GM19397 (cell line): ENCODE results near the gene OTP.

Experiments
- ATAC-seq: cut with Tn5 transposase; IDR thresholded peaks from one replicate; pipeline ENCODE4 v1.9.1; 2021; ENCODE audit warnings: mild to moderate bottlenecking, moderate library complexity; ENCODE audit not compliant: unreplicated experiment

Gene OTP

DNA sequence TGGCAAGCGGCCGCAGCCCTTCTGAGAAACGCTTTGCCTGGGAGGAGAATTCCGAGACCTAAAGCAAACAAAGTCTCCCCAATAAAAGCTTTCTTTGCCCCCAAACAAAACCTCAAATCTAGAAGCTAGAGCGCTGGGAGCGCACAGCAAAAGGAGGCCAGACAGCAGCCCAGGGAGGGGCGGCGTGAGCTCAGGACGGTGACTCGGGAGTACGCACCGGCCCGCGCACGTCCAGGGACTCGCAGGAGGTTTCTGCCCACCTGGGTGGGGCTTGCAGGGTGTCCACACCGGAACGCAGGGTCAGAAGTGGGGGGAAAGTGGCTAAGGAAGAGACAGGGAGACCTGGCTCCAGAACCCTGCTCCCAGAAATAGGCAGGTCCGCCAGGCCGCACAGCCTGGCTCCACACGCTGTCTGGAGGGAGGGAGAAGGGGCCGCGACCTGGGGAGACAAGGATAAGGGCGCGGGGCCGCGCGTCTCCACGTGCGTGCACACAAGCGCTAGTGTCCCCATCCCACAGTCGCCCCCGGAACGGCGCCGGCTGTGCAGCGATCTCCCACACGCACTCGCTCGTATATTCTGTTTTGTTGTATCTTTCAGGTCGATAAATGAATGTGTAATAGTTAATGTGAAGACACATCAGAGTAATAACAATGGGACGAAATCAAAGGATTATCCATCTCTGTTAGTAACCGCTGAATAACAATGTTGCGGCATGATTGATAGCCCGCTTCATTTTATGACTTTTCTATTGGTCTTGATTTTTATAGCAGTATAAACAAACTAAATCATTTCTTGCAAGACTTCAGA is 2.3 kb upstream of the OTP start:
- ATAC-seq, result no peak

- no peak for ATAC-seq
Observed at GRCh38 chr5:77638763-77639671, 504 bp upstream of the OTP start.

GRCh38 chr5:77637170-77637997 is 1.1 kb downstream of the OTP start:
- no peak for ATAC-seq

- no peak for ATAC-seq
Observed at GRCh38 chr5:77636641-77637169, 1.8 kb downstream of the OTP start.

DNA sequence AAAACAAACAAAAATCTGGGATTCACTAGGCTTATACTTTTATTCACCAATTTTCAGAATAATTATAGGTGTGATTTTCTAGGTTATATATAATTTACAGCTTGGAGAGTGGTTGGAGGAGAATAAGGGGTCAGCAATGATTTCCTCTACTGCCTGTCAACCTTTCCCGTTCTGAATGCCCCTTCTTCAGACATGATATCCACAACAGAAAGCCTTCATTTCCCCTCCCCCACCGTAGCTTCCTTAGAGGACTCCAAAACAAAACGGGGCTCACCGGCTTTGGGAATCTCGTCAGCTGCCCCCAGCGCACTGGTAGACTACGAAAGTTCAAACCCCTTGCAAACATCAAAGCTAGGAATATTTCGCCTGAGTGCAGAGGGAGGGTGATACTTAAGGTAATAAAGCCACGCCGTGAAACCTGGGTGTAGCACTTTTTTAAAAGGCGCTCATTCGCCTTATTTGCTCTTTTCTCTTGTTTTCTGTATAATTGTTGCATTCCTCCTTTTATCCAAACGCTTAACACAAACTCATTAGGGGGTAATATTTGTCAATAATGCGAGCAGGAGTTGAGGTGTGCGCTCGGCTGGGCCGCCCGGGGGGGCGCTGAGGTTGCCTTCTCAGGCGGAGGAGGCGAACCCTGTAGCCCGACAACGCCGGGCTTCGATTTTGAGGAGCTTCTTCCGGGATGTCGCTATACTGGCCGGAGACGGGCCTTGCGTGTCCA is 2.4 kb downstream of the OTP start:
- no peak for ATAC-seq

DNA sequence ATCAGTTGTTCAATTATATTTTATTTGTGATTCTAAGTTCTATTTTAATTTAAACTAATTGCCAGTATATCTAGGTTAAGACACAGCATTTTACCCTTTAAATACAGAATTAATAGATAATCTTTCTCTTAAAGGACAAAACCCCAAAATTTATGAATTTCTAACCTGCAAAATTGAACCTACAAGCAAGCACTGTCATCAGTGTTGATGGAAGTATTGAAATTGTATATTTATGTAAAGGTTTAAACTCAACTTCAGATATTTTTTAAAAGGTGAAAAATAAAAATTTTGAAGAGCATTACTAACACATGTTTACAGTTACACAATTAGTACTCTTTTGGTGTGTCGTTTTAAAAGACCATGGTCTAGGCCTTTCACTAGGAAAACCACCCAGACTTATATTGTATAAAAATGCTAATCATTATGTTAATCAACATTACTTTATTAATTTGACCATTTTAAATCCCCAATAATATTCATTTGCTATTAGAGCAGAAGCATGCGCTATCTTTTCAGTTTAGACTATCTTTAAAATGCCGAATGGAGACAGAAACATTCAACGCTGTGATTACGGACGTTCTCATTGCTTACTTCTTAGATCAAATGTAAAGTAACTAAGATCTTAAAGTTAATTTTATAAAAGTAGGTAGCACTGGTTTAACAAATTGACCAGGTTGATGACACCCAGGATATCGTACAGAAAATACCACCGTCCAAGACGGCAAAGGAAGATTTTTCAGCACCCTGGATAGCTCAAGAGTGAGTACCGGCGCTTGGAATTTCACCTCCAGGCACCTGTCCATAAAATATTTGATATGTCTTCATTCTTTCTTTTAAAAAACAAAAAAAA is 3.2 kb downstream of the OTP start:
- no peak for ATAC-seq

DNA sequence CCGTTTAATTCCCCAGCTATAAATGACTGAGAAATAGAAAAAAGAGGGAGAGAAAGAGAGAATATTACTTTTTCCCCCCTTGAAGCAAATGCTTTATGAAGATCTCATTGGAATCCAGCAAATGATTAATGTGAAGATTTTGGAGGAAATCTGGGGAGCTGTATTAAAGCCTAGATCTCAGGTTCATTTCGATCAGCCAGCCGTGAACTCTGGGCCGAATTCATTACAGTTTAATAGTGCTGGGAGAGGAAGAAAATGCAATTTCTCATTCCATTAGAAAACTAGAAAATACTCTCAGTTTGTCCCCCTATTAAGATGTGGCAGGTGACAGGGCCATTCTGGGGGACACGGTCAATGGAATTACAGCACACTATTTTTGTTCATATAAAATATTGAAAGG is 4.8 kb downstream of the OTP start:
- no peak for ATAC-seq

DNA sequence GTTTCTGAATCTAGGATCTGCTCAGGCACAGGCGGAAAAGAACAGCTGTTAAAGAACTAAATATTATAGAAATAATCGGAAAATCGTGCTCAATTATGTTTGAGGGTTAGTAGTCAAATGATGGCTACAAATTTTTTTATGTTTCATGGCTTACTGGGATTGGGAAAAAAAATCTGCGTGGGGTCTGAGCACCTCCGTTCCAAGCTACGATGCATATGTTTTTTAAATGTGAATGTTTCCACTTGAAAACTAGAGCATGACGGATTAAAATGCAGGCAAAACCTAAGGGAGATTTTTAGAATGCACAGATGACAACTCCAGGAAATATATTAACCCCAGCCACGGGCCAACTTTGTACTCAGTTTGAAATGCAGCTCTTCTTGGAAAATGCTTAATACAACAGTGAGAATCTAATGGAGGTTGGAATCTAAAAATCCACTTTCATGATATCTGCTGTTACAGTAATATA is 5.3 kb downstream of the OTP start:
- no peak for ATAC-seq

- ATAC-seq, result no peak
Observed at GRCh38 chr5:77632526-77633206, 5.8 kb downstream of the OTP start.

GRCh38 chr5:77630114-77630680 is 8.3 kb downstream of the OTP start:
- ATAC-seq, result peak; percentile 73

GRCh38 chr5:77629509-77630113 is 8.9 kb downstream of the OTP start:
- ATAC-seq, result no peak

DNA sequence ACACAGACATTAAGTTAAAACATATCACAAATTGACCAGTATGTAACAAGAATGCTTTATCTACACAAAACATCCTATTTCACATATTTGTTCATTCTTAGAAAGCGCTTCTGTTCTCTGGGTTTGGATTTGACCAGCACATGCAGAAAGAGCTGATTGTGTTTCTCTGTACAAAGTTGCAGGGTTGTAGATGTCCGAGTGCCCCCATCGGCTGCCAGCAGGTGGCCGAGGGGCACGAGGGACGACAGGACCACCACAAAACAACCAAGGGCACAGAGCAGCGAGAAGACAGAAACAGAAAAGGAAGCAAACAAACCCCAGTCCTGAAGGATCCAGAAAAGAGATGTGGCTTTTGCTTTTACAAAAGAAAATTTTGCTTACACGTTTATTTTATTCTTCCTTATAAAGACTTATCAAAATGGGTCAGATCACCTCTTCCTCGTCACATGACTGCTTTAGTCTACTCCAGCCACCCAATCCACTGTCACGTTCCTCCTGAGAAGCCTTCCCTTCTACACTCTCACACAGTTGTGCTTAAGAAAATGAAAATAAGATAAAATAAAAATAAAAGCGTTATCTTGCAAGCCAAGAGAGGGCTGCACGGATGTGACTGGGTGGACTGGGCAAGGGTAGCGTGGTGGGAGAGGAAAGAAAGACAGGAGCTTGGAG is 9.5 kb downstream of the OTP start:
- no peak for ATAC-seq

DNA sequence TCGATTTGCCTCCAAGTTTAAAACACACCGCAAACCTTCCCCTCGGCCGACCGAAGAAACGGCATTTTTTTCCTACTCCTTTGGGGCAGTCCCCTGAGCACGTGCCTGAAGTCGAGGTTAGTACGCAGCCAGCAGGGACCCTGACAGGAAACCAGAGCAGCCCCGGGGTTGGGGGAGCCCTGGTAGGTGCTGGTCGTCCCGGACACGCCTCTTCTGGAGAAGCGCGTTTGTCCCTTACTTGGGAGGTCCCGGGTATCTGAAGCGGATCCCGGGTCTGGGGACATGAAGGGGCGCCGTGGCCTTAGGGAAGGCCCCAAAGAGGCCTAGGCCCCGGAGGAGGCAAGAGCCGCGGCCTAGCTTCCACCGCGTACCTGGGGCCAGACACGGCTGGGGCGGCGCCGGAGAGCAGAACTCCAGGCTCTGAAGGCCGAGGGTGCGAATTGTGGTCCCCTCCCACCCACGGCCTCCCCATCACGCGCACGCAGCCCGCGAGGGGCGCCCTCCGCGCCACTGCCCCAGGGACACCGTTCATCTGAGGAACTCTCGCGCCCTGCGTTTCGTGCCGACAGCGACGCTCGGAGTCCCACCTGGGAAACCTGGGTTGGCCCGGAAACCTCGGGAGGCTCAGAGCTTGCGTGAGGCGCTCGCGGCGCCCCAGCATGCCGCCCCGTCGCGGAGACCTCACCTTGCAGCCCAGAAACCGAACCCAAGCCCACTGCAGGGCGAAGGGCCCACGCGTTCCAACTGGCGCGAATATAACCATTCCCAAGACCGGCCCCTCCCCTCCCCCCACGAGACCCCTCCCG is 10.4 kb downstream of the OTP start:
- ATAC-seq, result no peak

DNA sequence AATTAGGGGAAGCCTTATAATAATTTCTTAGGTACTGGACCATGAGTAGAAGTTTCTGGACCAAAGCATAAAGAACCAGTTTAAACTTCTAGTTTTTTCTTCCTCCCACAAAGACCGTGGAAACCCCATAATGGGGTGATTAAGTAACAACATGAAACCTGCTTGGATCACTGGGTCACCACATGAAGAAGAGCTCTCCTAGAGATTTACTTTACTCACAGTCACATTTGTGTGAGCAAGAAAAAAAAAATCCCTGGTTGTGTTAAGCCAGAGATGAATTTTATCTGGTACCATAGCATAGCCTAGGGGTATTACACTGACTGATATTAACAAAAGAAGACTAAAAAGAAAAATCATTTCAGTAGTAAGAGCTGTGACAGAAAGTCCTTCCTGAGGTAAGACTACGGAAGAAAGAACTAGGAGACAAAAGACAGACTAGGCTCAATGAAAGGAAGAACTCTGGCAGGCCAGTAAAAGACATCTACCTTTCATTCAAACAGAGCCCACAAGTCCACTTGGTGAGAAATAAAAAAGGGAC is 15.2 kb downstream of the OTP start:
- ATAC-seq, result no peak

DNA sequence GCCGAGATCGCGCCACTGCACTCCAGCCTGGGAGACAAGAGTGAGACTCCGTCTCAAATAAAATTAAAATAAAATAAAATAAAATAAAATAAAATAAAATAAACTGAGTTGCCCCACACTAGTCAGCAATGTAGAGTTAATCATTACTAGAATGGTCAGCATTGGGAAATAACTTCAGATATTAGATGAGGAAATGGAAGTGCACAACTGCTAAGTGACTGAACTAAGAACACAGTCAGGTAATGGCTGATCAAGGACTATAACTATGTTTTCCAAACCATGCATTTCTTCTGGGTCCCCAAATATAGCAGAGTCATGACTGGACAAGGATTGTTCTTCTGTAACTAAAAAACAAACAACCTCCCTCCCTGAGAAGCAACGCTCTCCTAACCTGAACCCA is 17.1 kb downstream of the OTP start:
- ATAC-seq, result no peak

- no peak for ATAC-seq
Observed at GRCh38 chr5:77620405-77620804, 18.1 kb downstream of the OTP start.
